Right lobe of liver (tissue), 4 donors: ENCODE data around the gene APBA3.

Experiments used
- POLR2A ChIP-seq: fragments of 450-650 bp; IDR thresholded peaks from one replicate; pipeline ENCODE4 v1.6.1; 2017; ENCODE audit warnings: antibody characterized with exemption, mild to moderate bottlenecking
- TF ChIP-seq, protein P1 (sequence below), 4 donors: fragments of 200-600 bp in 3 of 4; fragments of 450-650 bp in 1 of 4; IDR thresholded peaks; one replicate each; pipeline versions ENCODE4 v1.5.1 to v1.8.0; 2016 to 2022; ENCODE audit warnings: antibody characterized with exemption in 4 of 4, mild to moderate bottlenecking in 2 of 4
- donor health status: DM: no; HTN: no; CAD: no.
- donor health status: DM: no; HTN: no; CAD: no.
- donor health status: DM: no; HTN: yes; CAD: no.

DNA sequence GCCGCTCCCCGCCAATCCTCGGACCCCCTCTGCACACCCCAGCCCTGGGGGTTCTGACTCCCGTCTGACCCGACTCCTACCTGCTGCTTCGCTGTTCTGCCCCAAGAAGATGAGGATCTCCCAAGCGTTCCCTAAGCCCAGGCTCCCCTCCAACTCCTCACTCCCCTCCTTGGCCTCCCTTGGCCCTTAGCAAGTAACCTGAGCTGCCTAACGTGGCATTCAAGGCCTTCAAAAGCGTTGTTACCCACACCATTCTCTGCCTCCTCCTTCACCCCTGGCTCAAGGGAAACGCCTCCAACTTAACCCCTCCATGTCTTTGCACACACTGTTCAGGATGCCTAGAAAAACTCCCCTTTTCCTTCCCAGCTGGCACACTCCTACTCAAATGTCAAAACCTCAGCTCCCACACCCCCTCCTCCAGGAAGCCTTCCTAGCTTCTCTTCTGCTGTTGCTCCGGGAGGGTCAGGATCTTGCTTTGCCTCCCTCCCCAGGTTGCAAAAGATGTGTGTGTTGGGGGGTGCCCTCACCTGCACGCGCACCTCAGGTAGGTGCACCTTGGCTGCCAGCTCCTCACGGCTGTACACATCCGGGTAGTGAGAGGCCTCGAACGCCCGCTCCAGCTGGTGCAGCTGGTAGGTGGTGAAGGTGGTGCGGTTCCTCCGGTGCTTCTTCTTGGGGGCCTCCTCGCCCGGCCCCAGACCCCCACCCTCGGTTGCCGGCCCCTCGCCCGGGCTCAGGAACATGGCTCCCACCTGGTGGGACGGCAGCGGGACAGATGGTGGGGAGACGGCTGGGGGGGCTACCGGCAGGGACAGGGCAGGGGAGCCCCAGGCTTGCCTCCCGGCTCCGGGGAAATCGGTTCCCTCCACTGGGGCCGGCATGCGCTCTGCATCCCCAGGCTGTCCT lies 9.8 kb upstream of the APBA3 start:
- TF ChIP-seq, protein P1, sequence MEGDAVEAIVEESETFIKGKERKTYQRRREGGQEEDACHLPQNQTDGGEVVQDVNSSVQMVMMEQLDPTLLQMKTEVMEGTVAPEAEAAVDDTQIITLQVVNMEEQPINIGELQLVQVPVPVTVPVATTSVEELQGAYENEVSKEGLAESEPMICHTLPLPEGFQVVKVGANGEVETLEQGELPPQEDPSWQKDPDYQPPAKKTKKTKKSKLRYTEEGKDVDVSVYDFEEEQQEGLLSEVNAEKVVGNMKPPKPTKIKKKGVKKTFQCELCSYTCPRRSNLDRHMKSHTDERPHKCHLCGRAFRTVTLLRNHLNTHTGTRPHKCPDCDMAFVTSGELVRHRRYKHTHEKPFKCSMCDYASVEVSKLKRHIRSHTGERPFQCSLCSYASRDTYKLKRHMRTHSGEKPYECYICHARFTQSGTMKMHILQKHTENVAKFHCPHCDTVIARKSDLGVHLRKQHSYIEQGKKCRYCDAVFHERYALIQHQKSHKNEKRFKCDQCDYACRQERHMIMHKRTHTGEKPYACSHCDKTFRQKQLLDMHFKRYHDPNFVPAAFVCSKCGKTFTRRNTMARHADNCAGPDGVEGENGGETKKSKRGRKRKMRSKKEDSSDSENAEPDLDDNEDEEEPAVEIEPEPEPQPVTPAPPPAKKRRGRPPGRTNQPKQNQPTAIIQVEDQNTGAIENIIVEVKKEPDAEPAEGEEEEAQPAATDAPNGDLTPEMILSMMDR (IDR thresholded peaks at IDR 0.05) = no peak
- TF ChIP-seq POLR2A = no peak
